Measurements from ENCODE around the gene LILRA6. TPM values are rescaled to one million over a fixed set of nuclear protein-coding genes. Genes with fewer than 3 reads are reported as not detected.

LILRA6 gene
- polyA plus RNA-seq, 3 donors, result 65.7 to 150 (median 143) TPM

- H3K36me3 ChIP-seq (replicated peaks in 1 of 2; ENCODE audit: control insufficient read depth in 1 of 2, insufficient read depth in 2 of 2, low read length in 2 of 2), result no peaks in the 10 kb centered on the region
- intact Hi-C loops (cut with micrococcal nuclease), result loop anchor here in 1 of 2 donors (10.0 kb wide), 1 partner anchor 53 kb away; the partner anchor contains the start of gene LILRA5
- 94% methylated on average over 8 of the region's 11 CpGs for WGBS (ENCODE audit: insufficient coverage)
- Mint-ChIP-seq H3K27me3 (ENCODE audit: low read depth in 3 of 3) (peaks cover 1 to 6% (median 5%) of the 10 kb centered on the region in 3 donors), H3K27ac (no peak overlapping the region), H3K36me3 (no peaks in the 10 kb centered on the region), H3K4me3 (no peak overlapping the region), H3K9me3 (no peaks in the 10 kb centered on the region), H3K4me1 (peaks cover 20% of the 10 kb centered on the region)
- no peak overlapping the region for H2AFZ ChIP-seq (ENCODE audit: insufficient read depth, low read depth, low read length, poor library complexity, severe bottlenecking)
- H3K27ac ChIP-seq (ENCODE audit: low read depth in 1 of 2, low read length in 2 of 2), result no peak overlapping the region
- H3K79me2 ChIP-seq (ENCODE audit: insufficient read depth, low read length), result no peaks in the 10 kb centered on the region
- no peak overlapping the region for H3K9ac ChIP-seq (ENCODE audit: insufficient read depth, low read length, poor library complexity, severe bottlenecking)
- H3K27me3 ChIP-seq (ENCODE audit: control insufficient read depth in 2 of 2, insufficient read depth in 2 of 2, low read length in 2 of 2), result no peaks in the 10 kb centered on the region
- H3K4me3 ChIP-seq (replicated peaks in 1 of 3; ENCODE audit: low read depth in 2 of 3, low read length in 3 of 3), result no peak overlapping the region
- no peak overlapping the region for H3K4me2 ChIP-seq (replicated peaks; ENCODE audit: extremely low read depth, low read length, poor library complexity, severe bottlenecking)
- no peak for TF ChIP-seq CTCF (IDR thresholded peaks at IDR 0.05)
- no peak for DNase-seq
- H3K9me3 ChIP-seq (replicated peaks in 1 of 2; ENCODE audit: control insufficient read depth in 1 of 2, insufficient read depth in 1 of 2, low read length in 2 of 2), result no peaks in the 10 kb centered on the region
- H3K4me1 ChIP-seq (ENCODE audit: control insufficient read depth in 1 of 2, insufficient read depth in 2 of 2, low read length in 2 of 2), result peaks cover 10 to 17% of the 10 kb centered on the region in 2 donors
- no peaks in the 10 kb centered on the region for H4K20me1 ChIP-seq (ENCODE audit: insufficient read depth, low read length)
Measured at GRCh38 chr19:54262066-54262465, 19.5 kb upstream of the LILRA6 start.

- Histone ChIP-seq H3K9ac (ENCODE audit: insufficient read depth, low read length, poor library complexity, severe bottlenecking) (no peak within 1 kb of the TSS), H3K4me1 (ENCODE audit: control insufficient read depth in 1 of 2, insufficient read depth in 2 of 2, low read length in 2 of 2) (peaks cover 10 to 22% of the 10 kb centered on the region in 2 donors), H3K27ac (ENCODE audit: low read depth in 1 of 2, low read length in 2 of 2) (no peak within 1 kb of the TSS), H3K9me3 (replicated peaks in 1 of 2; ENCODE audit: control insufficient read depth in 1 of 2, insufficient read depth in 1 of 2, low read length in 2 of 2) (no peaks in the 10 kb centered on the region), H3K79me2 (ENCODE audit: insufficient read depth, low read length) (no peaks in the 10 kb centered on the region), H2AFZ (ENCODE audit: insufficient read depth, low read depth, low read length, poor library complexity, severe bottlenecking) (peak within 1 kb of the TSS; percentile 35), H3K4me2 (replicated peaks; ENCODE audit: extremely low read depth, low read length, poor library complexity, severe bottlenecking) (no peak within 1 kb of the TSS), H4K20me1 (ENCODE audit: insufficient read depth, low read length) (no peaks in the 10 kb centered on the region), H3K4me3 (replicated peaks in 1 of 3; ENCODE audit: low read depth in 2 of 3, low read length in 3 of 3) (no peak within 1 kb of the TSS), H3K27me3 (ENCODE audit: control insufficient read depth in 2 of 2, insufficient read depth in 2 of 2, low read length in 2 of 2) (peaks cover 0 to 5% of the 10 kb centered on the region in 2 donors), H3K36me3 (replicated peaks in 1 of 2; ENCODE audit: control insufficient read depth in 1 of 2, insufficient read depth in 2 of 2, low read length in 2 of 2) (no peaks in the 10 kb centered on the region)
- Mint-ChIP-seq H3K9me3 (no peaks in the 10 kb centered on the region), H3K4me3 (peak within 1 kb of the TSS in 1 of 2 donors; percentile 52), H3K27ac (peak within 1 kb of the TSS in 3 of 7 donors; percentile 7 to 70 (median 8)), H3K27me3 (ENCODE audit: low read depth in 3 of 3) (peaks cover 16 to 18% (median 18%) of the 10 kb centered on the region in 3 donors), H3K36me3 (no peaks in the 10 kb centered on the region), H3K4me1 (peaks cover 20% of the 10 kb centered on the region)
- WGBS (ENCODE audit: insufficient coverage), result 59% methylated on average over 5 of the region's 9 CpGs
- intact Hi-C loops (cut with micrococcal nuclease), result loop anchor here in 1 of 2 donors (5.0 kb wide), 1 partner anchor 35 kb away; no protein-coding TSS in a partner anchor
- no peak for DNase-seq
- no peak for TF ChIP-seq CTCF (IDR thresholded peaks at IDR 0.05)
Measured at GRCh38 chr19:54257116-54257480, 14.5 kb upstream of the LILRA6 start, which contains the start of gene LILRB5. TSS of gene LILRB5 (minus strand) at chr19:54257273. CDS start at chr19:54257193, 80 bp downstream.
